ENCODE measurements around the gene HINFP.

Gene HINFP

GRCh38 chr11:119101759-119102423, 19.5 kb upstream of the HINFP start, which contains the start of gene DPAGT1:
DPAGT1 (minus strand) TSS chr11:119101853; CDS start chr11:119101655, 198 bp downstream.
- no peak for TF ChIP-seq CTCF (IDR thresholded peaks at IDR 0.05)

GRCh38 chr11:119103793-119104192, 17.6 kb upstream of the HINFP start:
- TF ChIP-seq CTCF (IDR thresholded peaks at IDR 0.05): no peak

- no peak for TF ChIP-seq CTCF (IDR thresholded peaks at IDR 0.05)
Measured at GRCh38 chr11:119106564-119107537, 14.5 kb upstream of the HINFP start, which contains the start of gene C2CD2L. C2CD2L (plus strand) TSS chr11:119107344; CDS start chr11:119107742, 398 bp downstream.

- TF ChIP-seq CTCF (IDR thresholded peaks at IDR 0.05): no peak
Measured at GRCh38 chr11:119107538-119108145, 13.7 kb upstream of the HINFP start.

- TF ChIP-seq CTCF (IDR thresholded peaks at IDR 0.05): no peak
Measured at GRCh38 chr11:119108146-119108856, 13.1 kb upstream of the HINFP start.

GRCh38 chr11:119108857-119109221, 12.5 kb upstream of the HINFP start:
- TF ChIP-seq CTCF (IDR thresholded peaks at IDR 0.05): no peak

GRCh38 chr11:119109843-119110242, 11.5 kb upstream of the HINFP start:
- no peak for TF ChIP-seq CTCF (IDR thresholded peaks at IDR 0.05)
